ENCODE measurements around the gene GLS2.
A peak's percentile ranks its signal among the peaks of the same experiment; 100 is the strongest.

GLS2 gene

GRCh38 chr12:56468216-56469006 lies 19.6 kb downstream of the GLS2 start, which contains the start of gene SPRYD4:
Gene SPRYD4, plus strand, starts transcription at chr12:56468578. Its CDS starts 14 bp downstream, at chr12:56468592.
- TF ChIP-seq POLR2AphosphoS5 (IDR thresholded peaks at IDR 0.05; ENCODE audit: low read depth, low read length) (peak; percentile 93), POU2F2 (IDR thresholded peaks at IDR 0.05; ENCODE audit: low read depth, low read length) (peak; percentile 83), TAF1 (IDR thresholded peaks at IDR 0.05; ENCODE audit: low read depth, low read length) (peak; percentile 95), SPI1 (IDR thresholded peaks at IDR 0.05; ENCODE audit: low read depth, low read length) (peak; percentile 72), POLR2A (IDR thresholded peaks at IDR 0.05; ENCODE audit: low read depth, low read length) (peak; percentile 95), PAX5 (IDR thresholded peaks at IDR 0.05; ENCODE audit: insufficient read depth, low read length, severe bottlenecking) (peak; percentile 41)
- peak; percentile 94 for FAIRE-seq
- peak; percentile 84 for DNase-seq (ENCODE audit: insufficient read length, low spot score)

DNA sequence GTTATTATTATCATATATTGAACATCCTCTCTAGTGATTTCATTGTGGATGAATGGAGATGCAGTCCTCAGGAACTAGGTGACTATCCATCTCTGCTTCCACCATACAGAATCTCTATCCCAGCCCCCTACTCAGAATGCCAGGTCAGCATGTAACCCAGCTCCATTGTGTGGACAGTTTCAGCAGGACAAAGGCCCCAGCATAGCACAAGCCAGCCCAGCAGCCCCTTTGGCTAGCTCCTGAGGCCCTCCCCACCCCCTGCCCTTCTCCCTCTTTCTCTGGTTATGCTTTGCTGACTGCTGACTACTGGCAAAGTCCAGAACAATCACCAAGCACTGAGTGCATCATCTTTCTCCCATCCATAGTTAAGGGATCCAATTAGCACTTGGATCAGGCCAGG lies 25.4 kb downstream of the GLS2 start:
- FAIRE-seq: no peak
- TF ChIP-seq SPI1 (IDR thresholded peaks at IDR 0.05; ENCODE audit: low read depth, low read length) (no peak), POLR2A (IDR thresholded peaks at IDR 0.05; ENCODE audit: low read depth, low read length) (no peak), POU2F2 (IDR thresholded peaks at IDR 0.05; ENCODE audit: low read depth, low read length) (no peak), TAF1 (IDR thresholded peaks at IDR 0.05; ENCODE audit: low read depth, low read length) (no peak), POLR2AphosphoS5 (IDR thresholded peaks at IDR 0.05; ENCODE audit: low read depth, low read length) (no peak), PAX5 (IDR thresholded peaks at IDR 0.05; ENCODE audit: insufficient read depth, low read length, severe bottlenecking) (no peak)
- no peak for DNase-seq (ENCODE audit: insufficient read length, low spot score)

- no peak for FAIRE-seq
- TF ChIP-seq POLR2A (IDR thresholded peaks at IDR 0.05; ENCODE audit: low read depth, low read length): no peak
- no peak for TF ChIP-seq POU2F2 (IDR thresholded peaks at IDR 0.05; ENCODE audit: low read depth, low read length)
- no peak for TF ChIP-seq PAX5 (IDR thresholded peaks at IDR 0.05; ENCODE audit: insufficient read depth, low read length, severe bottlenecking)
- TF ChIP-seq POLR2AphosphoS5 (IDR thresholded peaks at IDR 0.05; ENCODE audit: low read depth, low read length): no peak
- TF ChIP-seq TAF1 (IDR thresholded peaks at IDR 0.05; ENCODE audit: low read depth, low read length): no peak
- TF ChIP-seq SPI1 (IDR thresholded peaks at IDR 0.05; ENCODE audit: low read depth, low read length): no peak
- DNase-seq (ENCODE audit: insufficient read length, low spot score): no peak
Measured at GRCh38 chr12:56461235-56462159, 26.5 kb downstream of the GLS2 start.

DNA sequence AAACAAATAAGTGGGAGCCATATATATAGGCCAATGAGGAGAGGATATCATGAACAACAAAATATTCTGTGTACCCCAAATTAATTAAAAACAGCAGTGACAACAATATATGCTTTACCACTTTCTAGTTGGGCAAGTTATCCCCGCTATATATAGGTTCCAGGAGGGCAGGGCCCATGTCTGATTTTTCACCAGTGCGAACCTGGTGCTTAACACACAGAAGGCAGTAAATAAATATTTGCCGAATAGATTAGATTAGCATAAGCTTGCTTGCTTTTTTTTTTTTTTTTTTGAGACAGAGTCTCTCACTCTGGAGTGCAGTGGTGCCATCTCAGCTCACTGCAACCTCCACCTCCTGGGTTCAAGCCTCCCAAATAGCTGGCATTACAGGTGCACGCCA lies 30.1 kb downstream of the GLS2 start:
- FAIRE-seq: no peak
- TF ChIP-seq PAX5 (IDR thresholded peaks at IDR 0.05; ENCODE audit: insufficient read depth, low read length, severe bottlenecking): no peak
- no peak for TF ChIP-seq TAF1 (IDR thresholded peaks at IDR 0.05; ENCODE audit: low read depth, low read length)
- TF ChIP-seq POLR2A (IDR thresholded peaks at IDR 0.05; ENCODE audit: low read depth, low read length): no peak
- TF ChIP-seq POLR2AphosphoS5 (IDR thresholded peaks at IDR 0.05; ENCODE audit: low read depth, low read length): no peak
- no peak for TF ChIP-seq SPI1 (IDR thresholded peaks at IDR 0.05; ENCODE audit: low read depth, low read length)
- TF ChIP-seq POU2F2 (IDR thresholded peaks at IDR 0.05; ENCODE audit: low read depth, low read length): no peak
- DNase-seq (ENCODE audit: insufficient read length, low spot score): no peak

- FAIRE-seq (no peak), DNase-seq (ENCODE audit: insufficient read length, low spot score) (no peak)
- TF ChIP-seq POLR2AphosphoS5 (IDR thresholded peaks at IDR 0.05; ENCODE audit: low read depth, low read length) (no peak), PAX5 (IDR thresholded peaks at IDR 0.05; ENCODE audit: insufficient read depth, low read length, severe bottlenecking) (no peak), TAF1 (IDR thresholded peaks at IDR 0.05; ENCODE audit: low read depth, low read length) (no peak), POU2F2 (IDR thresholded peaks at IDR 0.05; ENCODE audit: low read depth, low read length) (no peak), SPI1 (IDR thresholded peaks at IDR 0.05; ENCODE audit: low read depth, low read length) (no peak), POLR2A (IDR thresholded peaks at IDR 0.05; ENCODE audit: low read depth, low read length) (no peak)
Measured at GRCh38 chr12:56454557-56454956, 33.4 kb downstream of the GLS2 start, which contains the start of gene MIP. Gene MIP, minus strand, starts transcription at chr12:56454657. Its CDS starts 44 bp downstream, at chr12:56454613.

GRCh38 chr12:56451147-56451546 lies 36.8 kb downstream of the GLS2 start:
- DNase-seq (ENCODE audit: insufficient read length, low spot score): no peak
- TF ChIP-seq TAF1 (IDR thresholded peaks at IDR 0.05; ENCODE audit: low read depth, low read length): no peak
- no peak for TF ChIP-seq POLR2A (IDR thresholded peaks at IDR 0.05; ENCODE audit: low read depth, low read length)
- no peak for TF ChIP-seq POU2F2 (IDR thresholded peaks at IDR 0.05; ENCODE audit: low read depth, low read length)
- TF ChIP-seq POLR2AphosphoS5 (IDR thresholded peaks at IDR 0.05; ENCODE audit: low read depth, low read length): no peak
- TF ChIP-seq SPI1 (IDR thresholded peaks at IDR 0.05; ENCODE audit: low read depth, low read length): no peak
- TF ChIP-seq PAX5 (IDR thresholded peaks at IDR 0.05; ENCODE audit: insufficient read depth, low read length, severe bottlenecking): no peak
- no peak for FAIRE-seq

DNA sequence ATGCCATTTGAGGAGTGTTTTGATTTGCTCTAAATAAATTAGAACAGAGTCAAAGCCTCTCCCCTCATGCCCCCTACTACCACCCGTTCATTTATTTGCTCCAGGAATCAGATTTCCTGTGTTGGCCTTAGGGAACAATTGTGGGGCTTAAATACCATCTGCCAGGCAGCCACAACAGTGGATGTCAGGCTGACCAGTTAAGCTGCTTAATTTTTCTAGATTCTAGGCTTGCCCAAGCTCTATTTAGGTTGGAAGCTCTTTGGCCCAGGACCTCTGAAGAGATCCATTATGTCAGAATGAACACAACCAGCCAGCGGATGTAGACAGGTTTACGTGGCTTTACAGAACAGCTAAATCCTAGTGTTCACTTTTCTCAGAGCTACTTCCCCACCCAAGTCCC lies 37.7 kb downstream of the GLS2 start:
- DNase-seq (ENCODE audit: insufficient read length, low spot score): no peak
- FAIRE-seq: no peak
- no peak for TF ChIP-seq POU2F2 (IDR thresholded peaks at IDR 0.05; ENCODE audit: low read depth, low read length)
- no peak for TF ChIP-seq SPI1 (IDR thresholded peaks at IDR 0.05; ENCODE audit: low read depth, low read length)
- TF ChIP-seq PAX5 (IDR thresholded peaks at IDR 0.05; ENCODE audit: insufficient read depth, low read length, severe bottlenecking): no peak
- no peak for TF ChIP-seq POLR2AphosphoS5 (IDR thresholded peaks at IDR 0.05; ENCODE audit: low read depth, low read length)
- TF ChIP-seq POLR2A (IDR thresholded peaks at IDR 0.05; ENCODE audit: low read depth, low read length): no peak
- no peak for TF ChIP-seq TAF1 (IDR thresholded peaks at IDR 0.05; ENCODE audit: low read depth, low read length)

- TF ChIP-seq POLR2AphosphoS5 (IDR thresholded peaks at IDR 0.05; ENCODE audit: low read depth, low read length): no peak
- no peak for TF ChIP-seq PAX5 (IDR thresholded peaks at IDR 0.05; ENCODE audit: insufficient read depth, low read length, severe bottlenecking)
- TF ChIP-seq POU2F2 (IDR thresholded peaks at IDR 0.05; ENCODE audit: low read depth, low read length): no peak
- no peak for TF ChIP-seq TAF1 (IDR thresholded peaks at IDR 0.05; ENCODE audit: low read depth, low read length)
- no peak for TF ChIP-seq POLR2A (IDR thresholded peaks at IDR 0.05; ENCODE audit: low read depth, low read length)
- TF ChIP-seq SPI1 (IDR thresholded peaks at IDR 0.05; ENCODE audit: low read depth, low read length): no peak
- FAIRE-seq (no peak), DNase-seq (ENCODE audit: insufficient read length, low spot score) (no peak)
Measured at GRCh38 chr12:56449622-56449984, 38.4 kb downstream of the GLS2 start.

Data from GM12891 (cell line).